Ascending aorta (tissue), 2 donors: ENCODE results near the gene HNRNPL. TPM values are rescaled to one million over a fixed set of nuclear protein-coding genes. Genes with fewer than 3 reads are reported as not detected.

Experiments
- DNase-seq, 2 donors: peaks; one replicate each; pipeline ENCODE4 v3.0.0-alpha.2; 2019; ENCODE audit warnings: low spot score in 2 of 2
- H3K27ac ChIP-seq, 2 donors: fragments of 200-600 bp; sonication (generic); one replicate each; pipeline ENCODE4 v1.5.1; 2016 to 2017; ENCODE audit warnings: mild to moderate bottlenecking in 1 of 2
- H3K27me3 ChIP-seq: fragments of 200-600 bp; sonication (generic); one replicate; pipeline ENCODE4 v1.5.1; 2017
- H3K36me3 ChIP-seq, 2 donors: fragments of 200-600 bp; sonication (generic); one replicate each; pipeline ENCODE4 v1.5.1; 2016
- H3K4me1 ChIP-seq, 2 donors: fragments of 200-600 bp; sonication (generic); one replicate each; pipeline ENCODE4 v1.5.1; 2016 to 2017; ENCODE audit warnings: mild to moderate bottlenecking in 1 of 2
- H3K4me3 ChIP-seq, 2 donors: fragments of 200-600 bp; sonication (generic); one replicate each; pipeline ENCODE4 v1.5.1; 2016 to 2017; ENCODE audit warnings: mild to moderate bottlenecking in 1 of 2
- H3K9me3 ChIP-seq, 2 donors: fragments of 200-600 bp; sonication (generic); one replicate each; pipeline ENCODE4 v1.5.1; 2016
- intact Hi-C: fragments of 100-400 bp; cut with DNase I; formaldehyde crosslinking; loops from one replicate; pipeline ENCODE4 v1.15.1; 2023
- total RNA-seq: library from RNA; depleted of rRNA; stranded (reverse); fragments of >200 nt; gene quantifications from one replicate; pipeline ENCODE4 v1.1.0, GENCODE V29; 2016
- TF ChIP-seq, protein P1 (sequence below), 3 experiments: fragments of 200-600 bp in 2 of 3; fragments of 450-650 bp in 1 of 3; sonication (generic) in 2 of 3; IDR thresholded peaks; one replicate each; pipeline ENCODE4 v1.5.1; 2016 to 2019; ENCODE audit warnings: antibody characterized with exemption in 3 of 3, mild to moderate bottlenecking in 1 of 3, moderate library complexity in 1 of 3

The HNRNPL gene
- total RNA-seq = 110 TPM

DNA sequence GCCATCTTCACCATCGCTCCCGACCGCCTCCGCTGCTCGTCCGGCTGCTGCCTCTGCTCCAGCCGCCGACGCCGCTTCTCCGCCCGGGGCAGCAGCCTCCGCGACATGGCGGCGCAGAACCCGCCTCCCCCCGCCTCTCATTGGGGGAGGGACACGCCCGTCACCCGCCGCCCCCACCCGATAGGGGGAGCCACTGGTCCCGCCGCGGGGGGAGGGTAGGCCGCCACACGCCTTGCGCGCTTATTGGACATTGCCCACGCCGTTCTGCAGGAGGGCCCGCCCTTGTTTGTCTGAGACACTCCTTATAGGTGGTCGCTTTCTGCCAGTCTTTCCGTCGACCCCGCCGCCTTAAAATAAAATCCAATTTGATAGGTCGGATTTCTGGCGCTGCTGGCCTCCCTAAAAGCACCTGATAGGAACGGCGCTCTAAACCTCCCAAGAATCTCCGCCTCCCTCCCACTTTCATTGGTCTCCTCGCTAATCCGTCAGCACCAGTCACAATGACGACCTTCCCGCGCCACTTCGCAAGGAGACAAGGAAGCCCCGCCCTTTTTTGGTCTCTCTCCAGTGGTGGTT lies at the start of gene HNRNPL:
Gene HNRNPL (minus strand): TSS at position 127 of the 576 bp plus-strand sequence. CDS start 20 bp downstream, at position 107.
- intact Hi-C loops = loop anchor here (1.0 to 5.0 kb wide), 12 partner anchors 19 to 553 kb away; partner anchors contain the start of genes ACTN4, ECH1, EIF3K and FAM98C
- DNase-seq = peak in 1 of 2 donors; percentile 100
- peaks cover 16 to 41% of the 10 kb centered on the region in 2 donors for H3K4me1 ChIP-seq
- H3K27me3 ChIP-seq = no peaks in the 10 kb centered on the region
- H3K4me3 ChIP-seq = peak within 1 kb of the TSS; percentile 81 to 98
- peaks cover 26 to 27% of the 10 kb centered on the region in 2 donors for H3K36me3 ChIP-seq
- TF ChIP-seq, protein P1, sequence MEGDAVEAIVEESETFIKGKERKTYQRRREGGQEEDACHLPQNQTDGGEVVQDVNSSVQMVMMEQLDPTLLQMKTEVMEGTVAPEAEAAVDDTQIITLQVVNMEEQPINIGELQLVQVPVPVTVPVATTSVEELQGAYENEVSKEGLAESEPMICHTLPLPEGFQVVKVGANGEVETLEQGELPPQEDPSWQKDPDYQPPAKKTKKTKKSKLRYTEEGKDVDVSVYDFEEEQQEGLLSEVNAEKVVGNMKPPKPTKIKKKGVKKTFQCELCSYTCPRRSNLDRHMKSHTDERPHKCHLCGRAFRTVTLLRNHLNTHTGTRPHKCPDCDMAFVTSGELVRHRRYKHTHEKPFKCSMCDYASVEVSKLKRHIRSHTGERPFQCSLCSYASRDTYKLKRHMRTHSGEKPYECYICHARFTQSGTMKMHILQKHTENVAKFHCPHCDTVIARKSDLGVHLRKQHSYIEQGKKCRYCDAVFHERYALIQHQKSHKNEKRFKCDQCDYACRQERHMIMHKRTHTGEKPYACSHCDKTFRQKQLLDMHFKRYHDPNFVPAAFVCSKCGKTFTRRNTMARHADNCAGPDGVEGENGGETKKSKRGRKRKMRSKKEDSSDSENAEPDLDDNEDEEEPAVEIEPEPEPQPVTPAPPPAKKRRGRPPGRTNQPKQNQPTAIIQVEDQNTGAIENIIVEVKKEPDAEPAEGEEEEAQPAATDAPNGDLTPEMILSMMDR (IDR thresholded peaks at IDR 0.05) = peak; percentile 2 to 34 (median 31)
- H3K27ac ChIP-seq = peak within 1 kb of the TSS; percentile 98 to 100
- no peaks in the 10 kb centered on the region for H3K9me3 ChIP-seq

DNA sequence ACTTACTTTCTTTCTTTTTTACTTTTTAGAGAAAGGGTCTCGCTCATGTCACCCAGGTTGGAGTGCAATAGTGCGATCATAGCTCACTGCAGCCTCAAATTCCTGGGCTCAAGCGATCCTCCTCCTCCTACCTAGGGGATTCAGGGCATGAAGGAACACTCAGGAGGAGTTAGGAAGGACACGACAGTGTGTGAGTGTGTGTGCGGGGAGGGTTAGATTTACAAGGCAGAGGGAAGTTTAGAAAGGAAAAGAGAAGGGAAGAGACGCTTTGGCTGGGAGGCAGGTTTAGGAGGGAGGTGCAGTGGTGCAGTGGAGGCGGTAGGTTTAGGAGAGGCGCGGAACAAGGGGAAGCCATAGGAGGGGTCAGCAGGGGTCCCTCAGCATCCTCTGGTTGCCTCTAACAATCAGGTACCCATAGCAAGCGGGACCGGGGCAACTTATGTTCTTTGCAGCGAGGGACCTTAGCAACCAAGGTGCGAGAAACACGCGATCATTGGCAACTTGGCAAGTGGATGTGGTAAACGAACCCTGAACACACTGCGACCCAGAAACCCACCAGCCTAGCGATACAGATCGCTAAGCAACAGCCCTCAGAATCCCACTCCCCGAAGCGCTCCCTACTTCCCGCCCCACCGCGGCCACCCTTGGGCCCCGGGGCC lies 49.1 kb upstream of the HNRNPL start:
- no peak for DNase-seq
- Histone ChIP-seq H3K36me3 (no peaks in the 10 kb centered on the region), H3K27me3 (no peaks in the 10 kb centered on the region), H3K4me3 (peak overlapping the region; percentile 89 to 94), H3K4me1 (peaks cover 6 to 20% of the 10 kb centered on the region in 2 donors), H3K9me3 (no peaks in the 10 kb centered on the region), H3K27ac (peak overlapping the region; percentile 94)
- TF ChIP-seq, protein P1 (IDR thresholded peaks at IDR 0.05) = no peak
- intact Hi-C loops = loop anchor here (1.0 to 10.0 kb wide), 6 partner anchors 28 to 354 kb away; partner anchors contain the start of genes ECH1, EIF3K, MRPS12 and SARS2

DNA sequence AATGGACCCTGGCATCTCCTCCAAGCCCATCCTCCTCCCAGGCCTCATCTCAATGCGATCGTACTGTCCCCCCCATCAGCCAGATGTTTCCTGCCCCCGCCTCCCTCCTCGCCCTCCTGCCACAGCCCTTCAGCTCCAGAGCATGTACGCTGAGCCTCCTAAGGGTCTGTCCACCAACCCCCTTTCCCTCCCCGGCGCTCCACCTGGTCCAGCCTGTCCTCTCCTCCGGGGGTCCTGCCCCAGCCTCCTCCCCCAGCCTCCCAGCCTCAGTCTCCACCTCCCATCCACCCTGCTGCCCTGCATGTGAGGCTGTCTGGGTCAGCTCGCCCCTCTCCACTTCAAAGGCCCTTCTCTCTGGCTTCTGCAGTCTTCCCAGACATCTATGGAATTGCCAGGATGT lies 45.2 kb upstream of the HNRNPL start:
- intact Hi-C loops = loop anchor here (10.0 kb wide), 1 partner anchor 350 kb away; no protein-coding TSS in a partner anchor
- Histone ChIP-seq H3K4me1 (peaks cover 6 to 8% of the 10 kb centered on the region in 2 donors), H3K4me3 (no peak overlapping the region), H3K27ac (no peak overlapping the region), H3K9me3 (no peaks in the 10 kb centered on the region), H3K27me3 (no peaks in the 10 kb centered on the region), H3K36me3 (peaks cover 13 to 24% of the 10 kb centered on the region in 2 donors)
- TF ChIP-seq, protein P1 (IDR thresholded peaks at IDR 0.05) = no peak
- DNase-seq = no peak

DNA sequence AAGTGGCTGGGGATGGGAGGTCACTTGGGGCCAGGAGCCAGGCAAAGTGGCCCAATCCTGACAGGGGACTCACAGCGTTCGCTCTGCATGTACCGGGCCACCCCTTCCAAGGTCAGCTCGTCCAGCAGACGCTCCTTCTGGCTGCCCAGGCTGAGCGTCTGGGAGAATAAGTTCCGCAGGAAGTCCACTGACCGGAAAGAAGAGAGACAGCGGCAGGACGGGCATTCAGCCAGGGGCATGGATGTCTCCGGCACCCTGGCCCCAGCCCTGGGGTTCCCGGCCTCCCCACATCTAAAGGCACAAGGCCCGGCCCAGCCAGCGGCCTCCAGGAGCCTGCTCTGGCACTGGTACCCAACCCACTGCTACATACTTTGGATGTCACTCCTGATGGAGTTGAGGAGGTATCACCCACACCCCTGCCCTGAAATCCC lies 43.6 kb upstream of the HNRNPL start:
- Histone ChIP-seq H3K27me3 (no peaks in the 10 kb centered on the region), H3K27ac (no peak overlapping the region), H3K4me3 (no peak overlapping the region), H3K9me3 (no peaks in the 10 kb centered on the region), H3K36me3 (peaks cover 29 to 40% of the 10 kb centered on the region in 2 donors), H3K4me1 (peaks cover 3 to 4% of the 10 kb centered on the region in 2 donors)
- intact Hi-C loops = loop anchor here (10.0 kb wide), 1 partner anchor 349 kb away; no protein-coding TSS in a partner anchor
- no peak for DNase-seq
- TF ChIP-seq, protein P1 (IDR thresholded peaks at IDR 0.05) = no peak

DNA sequence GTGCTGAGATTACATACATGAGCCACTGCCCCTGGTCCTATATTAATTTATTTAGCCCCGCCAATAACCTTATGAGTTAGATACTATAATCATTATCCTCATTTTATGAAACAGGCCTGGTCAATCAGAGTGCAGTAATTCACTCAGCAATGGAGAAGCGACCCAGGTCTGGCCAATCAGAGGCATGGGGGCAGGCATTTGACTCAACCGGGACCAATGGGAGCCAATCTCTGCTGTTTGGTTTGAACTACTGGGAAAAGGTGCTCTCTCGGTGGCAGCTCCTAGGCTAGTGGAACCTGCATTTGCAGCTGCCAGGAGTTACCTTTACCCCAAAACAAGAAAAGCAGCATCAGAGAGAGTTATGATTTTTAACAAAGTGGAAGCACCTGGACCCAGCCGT lies 43.1 kb upstream of the HNRNPL start:
- TF ChIP-seq, protein P1 (IDR thresholded peaks at IDR 0.05) = no peak
- peaks cover 34 to 45% of the 10 kb centered on the region in 2 donors for H3K36me3 ChIP-seq
- H3K4me3 ChIP-seq = no peak overlapping the region
- no peak for DNase-seq
- no peaks in the 10 kb centered on the region for H3K9me3 ChIP-seq
- intact Hi-C loops = loop anchor here (10.0 kb wide), 1 partner anchor 348 kb away; no protein-coding TSS in a partner anchor
- no peak overlapping the region for H3K27ac ChIP-seq
- H3K4me1 ChIP-seq = no peaks in the 10 kb centered on the region
- H3K27me3 ChIP-seq = no peaks in the 10 kb centered on the region
